Measurements from ENCODE around the gene SKIC2.
A peak's percentile ranks its signal among the peaks of the same experiment; 100 is the strongest.
"Not testable (repeated sequence)": the region's sequence is repeated elsewhere in the genome, so short reads cannot be mapped to it uniquely, and the experiment has no call there.

SKIC2 gene

GRCh38 chr6:31972709-31973350 is 13.9 kb downstream of the SKIC2 start:
- peak overlapping the region; percentile 93 for H3K4me3 ChIP-seq (ENCODE audit: low read length)
- no peak for TF ChIP-seq CTCF (IDR thresholded peaks at IDR 0.05; ENCODE audit: insufficient read depth, low read depth, low read length, missing control alignments)
- DNase-seq (ENCODE audit: low read depth): peak; percentile 24

GRCh38 chr6:31976065-31976464 is 17.1 kb downstream of the SKIC2 start:
- H3K4me3 ChIP-seq (ENCODE audit: low read length); DNase-seq (ENCODE audit: low read depth): not testable (repeated sequence)

GRCh38 chr6:31977816-31978431 is 18.9 kb downstream of the SKIC2 start:
- TF ChIP-seq CTCF (IDR thresholded peaks at IDR 0.05; ENCODE audit: insufficient read depth, low read depth, low read length, missing control alignments): no peak
- no peak for DNase-seq (ENCODE audit: low read depth)
- H3K4me3 ChIP-seq (ENCODE audit: low read length): no peak overlapping the region

GRCh38 chr6:31978831-31979230 is 19.9 kb downstream of the SKIC2 start:
- no peak for DNase-seq (ENCODE audit: low read depth)
- no peak for TF ChIP-seq CTCF (IDR thresholded peaks at IDR 0.05; ENCODE audit: insufficient read depth, low read depth, low read length, missing control alignments)
- H3K4me3 ChIP-seq (ENCODE audit: low read length): no peak overlapping the region

GRCh38 chr6:31979238-31979898 is 20.4 kb downstream of the SKIC2 start:
- no peak for TF ChIP-seq CTCF (IDR thresholded peaks at IDR 0.05; ENCODE audit: insufficient read depth, low read depth, low read length, missing control alignments)
- DNase-seq (ENCODE audit: low read depth): no peak
- H3K4me3 ChIP-seq (ENCODE audit: low read length): no peak overlapping the region

- not testable (repeated sequence) for DNase-seq (ENCODE audit: low read depth); H3K4me3 ChIP-seq (ENCODE audit: low read length)
Observed at GRCh38 chr6:31980195-31980876, 21.4 kb downstream of the SKIC2 start.

GRCh38 chr6:31980998-31981397 is 22.0 kb downstream of the SKIC2 start:
- DNase-seq (ENCODE audit: low read depth); H3K4me3 ChIP-seq (ENCODE audit: low read length): not testable (repeated sequence)

- H3K4me3 ChIP-seq (ENCODE audit: low read length); DNase-seq (ENCODE audit: low read depth): not testable (repeated sequence)
Observed at GRCh38 chr6:31981744-31982143, 22.8 kb downstream of the SKIC2 start, which contains the start of gene C4A. TSS of gene C4A (plus strand) at chr6:31982057. CDS start at chr6:31982108, 51 bp downstream.

GRCh38 chr6:31989363-31989762 is 30.4 kb downstream of the SKIC2 start:
- H3K4me3 ChIP-seq (ENCODE audit: low read length); DNase-seq (ENCODE audit: low read depth): not testable (repeated sequence)

- not testable (repeated sequence) for DNase-seq (ENCODE audit: low read depth)
Observed at GRCh38 chr6:31994421-31994820, 35.4 kb downstream of the SKIC2 start.

GRCh38 chr6:31996385-31996784 is 37.4 kb downstream of the SKIC2 start:
- DNase-seq (ENCODE audit: low read depth); H3K4me3 ChIP-seq (ENCODE audit: low read length): not testable (repeated sequence)

More at GRCh38 chr6:31994421-31994820, 35.4 kb downstream of the SKIC2 start:
- H3K4me3 ChIP-seq (ENCODE audit: low read length): not testable (repeated sequence)

GRCh38 chr6:32002546-32003268 is 43.7 kb downstream of the SKIC2 start:
- not testable (repeated sequence) for DNase-seq (ENCODE audit: low read depth); H3K4me3 ChIP-seq (ENCODE audit: low read length)

GRCh38 chr6:32003301-32003700 is 44.3 kb downstream of the SKIC2 start:
- DNase-seq (ENCODE audit: low read depth); H3K4me3 ChIP-seq (ENCODE audit: low read length): not testable (repeated sequence)
